Brain microvascular endothelial cell (primary cell): ENCODE results near the gene DKKL1.

Experiments
- DNase-seq: peaks from one replicate; pipeline ENCODE4 v3.0.0-alpha.2; 2020
- H3K27ac ChIP-seq: fragments of 250-450 bp; sonication (Bioruptor Pico); 2 replicates; pipeline ENCODE4 v1.5.1; 2020; ENCODE audit warnings: mild to moderate bottlenecking, moderate library complexity
- H3K27me3 ChIP-seq: fragments of 250-450 bp; sonication (Bioruptor Pico); replicated peaks from 2 replicates; pipeline ENCODE4 v1.5.1; 2020; ENCODE audit warnings: mild to moderate bottlenecking
- H3K36me3 ChIP-seq: fragments of 250-450 bp; sonication (Bioruptor Pico); replicated peaks from 2 replicates; pipeline ENCODE4 v1.5.1; 2020; ENCODE audit warnings: mild to moderate bottlenecking
- H3K4me3 ChIP-seq: 2 replicates; pipeline ENCODE4 v1.5.1; 2011; ENCODE audit warnings: low read depth, mild to moderate bottlenecking, control low read depth, low read length, moderate library complexity
- CTCF ChIP-seq: IDR thresholded peaks from 2 replicates; pipeline ENCODE4 v1.5.1; 2011; ENCODE audit warnings: low read depth, mild to moderate bottlenecking, moderate library complexity, low read length, control low read depth, inconsistent platforms; ENCODE audit errors: missing control alignments
- in situ Hi-C: cut with HindIII; loops from 2 replicates; pipeline ENCODE4 v1.10.0; 2017; ENCODE audit warnings: low sequenced_read_pairs, low pct_ligation_motif_present

The DKKL1 gene

GRCh38 chr19:49347835-49348234 is 15.8 kb upstream of the DKKL1 start:
- DNase-seq: peak; percentile 54
- no peak overlapping the region for H3K4me3 ChIP-seq
- no peak overlapping the region for H3K27ac ChIP-seq
- no peaks in the 10 kb centered on the region for H3K27me3 ChIP-seq
- TF ChIP-seq CTCF: peak; percentile 45
- H3K36me3 ChIP-seq: peaks cover 75% of the 10 kb centered on the region
- in situ Hi-C loops: no loop called here

GRCh38 chr19:49348305-49349189 is 15.1 kb upstream of the DKKL1 start:
- in situ Hi-C loops: no loop called here
- no peak for DNase-seq
- TF ChIP-seq CTCF: no peak

GRCh38 chr19:49349567-49349966 is 14.1 kb upstream of the DKKL1 start:
- no peaks in the 10 kb centered on the region for H3K27me3 ChIP-seq
- no peak overlapping the region for H3K27ac ChIP-seq
- no peak for DNase-seq
- H3K4me3 ChIP-seq: no peak overlapping the region
- H3K36me3 ChIP-seq: peaks cover 74% of the 10 kb centered on the region
- no peak for TF ChIP-seq CTCF
- in situ Hi-C loops: no loop called here

More at GRCh38 chr19:49348305-49349189, 15.1 kb upstream of the DKKL1 start:
- Histone ChIP-seq H3K36me3 (peaks cover 72% of the 10 kb centered on the region), H3K27ac (no peak overlapping the region), H3K4me3 (no peak overlapping the region), H3K27me3 (no peaks in the 10 kb centered on the region)

- Histone ChIP-seq H3K36me3 (peaks cover 60% of the 10 kb centered on the region), H3K27me3 (no peaks in the 10 kb centered on the region), H3K4me3 (no peak overlapping the region), H3K27ac (no peak overlapping the region)
- TF ChIP-seq CTCF: no peak
- DNase-seq: no peak
- in situ Hi-C loops: no loop called here
Measured at GRCh38 chr19:49355909-49356353, 7.7 kb upstream of the DKKL1 start.

GRCh38 chr19:49356382-49356781 is 7.3 kb upstream of the DKKL1 start:
- DNase-seq: no peak
- Histone ChIP-seq H3K27me3 (no peaks in the 10 kb centered on the region), H3K4me3 (no peak overlapping the region), H3K36me3 (peaks cover 56% of the 10 kb centered on the region), H3K27ac (no peak overlapping the region)
- no peak for TF ChIP-seq CTCF
- in situ Hi-C loops: no loop called here
